GM10266 (cell line): ENCODE measurements around the gene HAAO.

Source experiments
- DNase-seq: peaks from one replicate; pipeline ENCODE4 v3.0.0; 2012; ENCODE audit errors: extremely low spot score
- TF ChIP-seq, protein P1 (sequence below): IDR thresholded peaks from 2 replicates; pipeline ENCODE4 v1.5.1; 2012; ENCODE audit warnings: mild to moderate bottlenecking, low read depth; ENCODE audit not compliant: control insufficient read depth, insufficient read depth; ENCODE audit errors: missing control alignments

Gene HAAO

DNA sequence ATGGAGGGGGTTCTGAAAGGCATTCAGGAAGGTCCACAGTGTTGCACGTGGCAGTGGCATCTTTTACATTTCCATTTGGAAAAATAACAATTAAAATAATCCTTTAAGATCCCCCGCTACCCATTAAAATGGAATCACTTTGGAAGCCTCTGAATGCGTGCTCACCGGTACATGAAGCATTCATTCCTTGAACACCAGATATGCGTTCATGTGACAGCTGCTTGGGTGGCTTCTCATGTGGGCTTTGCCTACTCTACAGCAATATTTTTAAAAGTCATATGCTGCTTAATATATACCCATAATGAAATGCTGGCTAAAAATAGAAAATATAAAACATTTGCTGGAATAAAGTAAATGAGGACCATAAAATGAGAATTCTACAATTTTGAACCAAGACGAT, 14.4 kb upstream of the HAAO start:
- DNase-seq = no peak
- TF ChIP-seq, protein P1, sequence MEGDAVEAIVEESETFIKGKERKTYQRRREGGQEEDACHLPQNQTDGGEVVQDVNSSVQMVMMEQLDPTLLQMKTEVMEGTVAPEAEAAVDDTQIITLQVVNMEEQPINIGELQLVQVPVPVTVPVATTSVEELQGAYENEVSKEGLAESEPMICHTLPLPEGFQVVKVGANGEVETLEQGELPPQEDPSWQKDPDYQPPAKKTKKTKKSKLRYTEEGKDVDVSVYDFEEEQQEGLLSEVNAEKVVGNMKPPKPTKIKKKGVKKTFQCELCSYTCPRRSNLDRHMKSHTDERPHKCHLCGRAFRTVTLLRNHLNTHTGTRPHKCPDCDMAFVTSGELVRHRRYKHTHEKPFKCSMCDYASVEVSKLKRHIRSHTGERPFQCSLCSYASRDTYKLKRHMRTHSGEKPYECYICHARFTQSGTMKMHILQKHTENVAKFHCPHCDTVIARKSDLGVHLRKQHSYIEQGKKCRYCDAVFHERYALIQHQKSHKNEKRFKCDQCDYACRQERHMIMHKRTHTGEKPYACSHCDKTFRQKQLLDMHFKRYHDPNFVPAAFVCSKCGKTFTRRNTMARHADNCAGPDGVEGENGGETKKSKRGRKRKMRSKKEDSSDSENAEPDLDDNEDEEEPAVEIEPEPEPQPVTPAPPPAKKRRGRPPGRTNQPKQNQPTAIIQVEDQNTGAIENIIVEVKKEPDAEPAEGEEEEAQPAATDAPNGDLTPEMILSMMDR = no peak

GRCh38 chr2:42804891-42805290, 12.5 kb upstream of the HAAO start:
- no peak for DNase-seq
- TF ChIP-seq, protein P1 = no peak

GRCh38 chr2:42804338-42804737, 12.0 kb upstream of the HAAO start:
- no peak for DNase-seq
- TF ChIP-seq, protein P1 = no peak

- no peak for DNase-seq
Observed at GRCh38 chr2:42802150-42802549, 9.8 kb upstream of the HAAO start.

DNA sequence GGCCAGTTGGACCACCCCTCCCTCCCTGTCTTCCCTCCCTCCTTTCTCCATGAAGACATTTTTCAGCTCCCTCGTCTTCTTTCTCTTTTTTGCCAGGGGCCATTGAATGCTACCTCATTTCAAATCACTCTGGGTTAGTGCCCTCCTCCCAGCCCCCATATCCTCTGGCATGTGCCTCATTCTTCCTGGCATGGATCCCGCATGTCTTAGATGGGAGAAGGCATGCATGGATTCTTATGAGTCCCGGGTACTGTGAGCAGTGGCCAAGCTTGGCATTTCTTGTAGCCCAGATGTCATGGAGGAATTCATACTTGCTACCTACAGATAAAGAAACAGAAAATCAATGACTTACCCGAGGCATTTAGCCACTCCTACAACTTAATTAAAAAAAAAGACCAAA, 9.0 kb upstream of the HAAO start:
- TF ChIP-seq, protein P1 = no peak
- DNase-seq = no peak

More at GRCh38 chr2:42802150-42802549, 9.8 kb upstream of the HAAO start:
- TF ChIP-seq, protein P1 = no peak

GRCh38 chr2:42800981-42801380, 8.6 kb upstream of the HAAO start:
- TF ChIP-seq, protein P1 = no peak
- no peak for DNase-seq

DNA sequence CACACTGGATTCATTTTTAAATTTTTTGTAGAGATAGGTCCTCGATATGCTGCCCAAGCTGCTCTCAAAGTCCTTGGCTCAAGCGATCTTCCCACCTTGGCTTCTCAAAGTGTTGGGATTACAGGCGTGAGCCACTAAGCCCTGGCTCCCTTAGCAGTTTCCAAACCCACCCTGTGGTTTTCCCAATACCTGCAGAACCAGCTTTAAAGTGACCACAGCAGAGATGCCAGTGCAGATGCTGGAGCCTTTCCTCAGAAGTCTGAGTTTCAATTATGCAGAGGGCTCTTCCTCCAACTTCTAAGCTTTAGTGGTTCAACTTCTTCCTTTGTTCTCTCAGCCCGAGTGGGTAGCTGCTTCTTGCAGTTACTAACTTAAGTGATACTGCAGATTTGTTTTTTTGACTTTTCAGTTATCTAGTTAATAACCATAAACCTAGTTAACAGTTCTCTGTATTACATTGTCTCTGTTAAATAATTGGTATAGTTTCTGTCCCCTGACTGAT, 8.1 kb upstream of the HAAO start:
- TF ChIP-seq, protein P1 = no peak
- no peak for DNase-seq
